Naive thymus-derived CD8-positive, alpha-beta T cell (primary cell): Measurements from ENCODE around the gene ARFGEF2. TPM values are rescaled to one million over a fixed set of nuclear protein-coding genes. Genes with fewer than 3 reads are reported as not detected.
A peak's percentile ranks its signal among the peaks of the same experiment; 100 is the strongest.

Source experiments
- ATAC-seq, 2 donors: fragments of 150-1000 bp; cut with Tn5 transposase in 1 of 2; sonication (Bioruptor Pico), chemical (Tn5 transposase) in 1 of 2; 1 replicate in 1 of 2; 2 replicates in 1 of 2; pipeline ENCODE4 v1.10.0; 2021; ENCODE audit warnings: mild to moderate bottlenecking in 2 of 2, moderate library complexity in 2 of 2
- POLR2A ChIA-PET: fragments of 350-600 bp; sonication (Branson Sonifier 250); formaldehyde crosslinking; loops from one replicate; lab custom pipeline; 2021; ENCODE audit warnings: antibody characterized with exemption; lab: Charles Lee
- DNase-seq, 10 donors: peaks; one replicate each; pipeline versions ENCODE4 v3.0.0 to v3.0.0-alpha.2; 2020 to 2022
- H3K27ac Mint-ChIP-seq, 10 donors: one replicate each; pipeline ENCODE4 v1.8.0; 2020 to 2022; ENCODE audit warnings: mild to moderate bottlenecking in 10 of 10, mixed read lengths in 10 of 10, moderate library complexity in 4 of 10, inconsistent platforms in 1 of 10
- H3K27me3 Mint-ChIP-seq, 5 donors: one replicate each; pipeline ENCODE4 v1.8.0; 2021 to 2022; ENCODE audit warnings: mixed read lengths in 5 of 5
- H3K36me3 Mint-ChIP-seq, 3 donors: one replicate each; pipeline ENCODE4 v1.8.0; 2020 to 2022; ENCODE audit warnings: mixed read lengths in 3 of 3, mild to moderate bottlenecking in 2 of 3, inconsistent platforms in 1 of 3
- H3K4me1 Mint-ChIP-seq, 4 donors: one replicate each; pipeline ENCODE4 v1.8.0; 2021 to 2022; ENCODE audit warnings: mixed read lengths in 4 of 4
- H3K4me3 Mint-ChIP-seq, 10 donors: one replicate each; pipeline ENCODE4 v1.8.0; 2020 to 2022; ENCODE audit warnings: mild to moderate bottlenecking in 10 of 10, mixed read lengths in 10 of 10, moderate library complexity in 6 of 10, inconsistent platforms in 1 of 10
- H3K9me3 Mint-ChIP-seq, 9 donors: one replicate each; pipeline ENCODE4 v1.8.0; 2020 to 2022; ENCODE audit warnings: mixed read lengths in 9 of 9, mild to moderate bottlenecking in 3 of 9, inconsistent platforms in 1 of 9, moderate library complexity in 1 of 9
- polyA plus RNA-seq, 3 donors: library from polyadenylated mRNA; unstranded; fragments of 300-500 nt; fragmentation: Illumina TruSeq; gene quantifications; one replicate each; pipeline ENCODE4 v1.2.3, GENCODE V29; 2021
- total RNA-seq, 8 experiments: library from RNA in 2 of 8; stranded (reverse) in 2 of 8; gene quantifications; one replicate each; pipeline ENCODE4 v1.2.3 and lab custom pipeline; 2021 to 2026

The ARFGEF2 gene
- total and polyA plus RNA-seq, 5 experiments from 2014 or later, result 9.4 to 37.0 (median 12.5) TPM

- ATAC-seq, result no peak
- H3K27ac Mint-ChIP-seq, result no peak overlapping the region
- peaks cover 0 to 8% (median 3%) of the 10 kb centered on the region in 4 donors for H3K4me1 Mint-ChIP-seq
- H3K36me3 Mint-ChIP-seq, result peaks cover 0 to 75% (median 8%) of the 10 kb centered on the region in 3 donors
- no peak overlapping the region for H3K4me3 Mint-ChIP-seq
- H3K9me3 Mint-ChIP-seq, result no peaks in the 10 kb centered on the region
- no peaks in the 10 kb centered on the region for H3K27me3 Mint-ChIP-seq
- DNase-seq, result no peak
- POLR2A ChIA-PET, result interaction anchor here (1.3 kb wide), 1 partner anchor 26 kb away, joined by 4 read pairs; no protein-coding TSS in a partner anchor
Measured at GRCh38 chr20:48948612-48949011, 27.1 kb downstream of the ARFGEF2 start.

- DNase-seq (no peak), ATAC-seq (no peak)
- Mint-ChIP-seq H3K36me3 (peaks cover 0 to 77% (median 16%) of the 10 kb centered on the region in 3 donors), H3K9me3 (no peaks in the 10 kb centered on the region), H3K4me1 (peaks cover 0 to 6% (median 2%) of the 10 kb centered on the region in 4 donors), H3K4me3 (no peak overlapping the region), H3K27me3 (no peaks in the 10 kb centered on the region), H3K27ac (peak overlapping the region in 1 of 10 donors; percentile 67)
- POLR2A ChIA-PET, result interaction anchor here (1.3 kb wide), 1 partner anchor 27 kb away, joined by 4 read pairs; no protein-coding TSS in a partner anchor
Measured at GRCh38 chr20:48949304-48950170, 28.0 kb downstream of the ARFGEF2 start.

DNA sequence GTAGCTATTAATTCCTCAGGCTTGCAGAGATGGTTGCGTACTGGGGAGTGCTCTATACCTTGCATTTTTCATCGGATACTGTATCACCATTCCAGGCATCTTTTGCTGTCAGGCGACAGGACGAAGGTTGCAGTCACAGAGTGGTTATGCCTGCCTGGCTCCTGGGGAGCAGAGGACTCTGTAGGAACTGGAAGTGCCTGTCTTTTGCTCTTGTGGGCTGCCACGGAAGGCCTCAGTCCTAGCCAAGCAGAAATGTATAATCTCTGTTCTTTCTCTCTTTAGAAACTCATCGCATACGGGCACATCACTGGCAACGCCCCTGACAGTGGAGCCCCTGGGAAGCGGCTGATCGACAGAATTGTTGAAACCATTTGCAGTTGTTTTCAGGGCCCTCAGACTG, 29.5 kb downstream of the ARFGEF2 start:
- Mint-ChIP-seq H3K27me3 (no peaks in the 10 kb centered on the region), H3K9me3 (no peaks in the 10 kb centered on the region)

DNA sequence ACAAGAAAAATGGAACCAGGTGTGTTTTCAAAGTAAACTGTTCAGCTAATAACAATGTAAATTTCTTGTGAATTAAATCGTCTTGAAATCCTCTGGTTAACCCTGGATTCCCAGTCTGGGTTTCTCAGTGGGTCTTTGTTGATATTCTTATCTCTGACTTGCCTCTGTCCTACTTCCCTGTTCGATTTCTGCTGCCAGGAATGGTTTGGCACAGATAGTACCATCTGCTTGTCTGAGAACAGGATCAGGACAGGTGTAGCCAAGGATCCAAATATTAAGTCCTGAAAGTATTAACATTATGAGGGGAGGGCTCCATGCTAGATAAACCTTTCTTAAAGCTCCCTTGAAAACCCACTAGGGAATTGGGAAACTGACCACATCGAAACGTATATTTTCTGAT, 30.1 kb downstream of the ARFGEF2 start:
- Mint-ChIP-seq H3K27ac (no peak overlapping the region), H3K9me3 (no peaks in the 10 kb centered on the region), H3K4me1 (peaks cover 0 to 3% (median 0%) of the 10 kb centered on the region in 4 donors), H3K4me3 (no peak overlapping the region), H3K27me3 (no peaks in the 10 kb centered on the region), H3K36me3 (peaks cover 0 to 80% (median 19%) of the 10 kb centered on the region in 3 donors)
- ATAC-seq (no peak), DNase-seq (no peak)
- POLR2A ChIA-PET, result interaction anchor here (0.7 kb wide), 1 partner anchor 1594 kb away, joined by 6 read pairs; no protein-coding TSS in a partner anchor

More for the DNA sequence above, 29.5 kb downstream of the ARFGEF2 start:
- no peak overlapping the region for H3K4me3 Mint-ChIP-seq
- H3K27ac Mint-ChIP-seq, result no peak overlapping the region
- H3K36me3 Mint-ChIP-seq, result peaks cover 0 to 77% (median 19%) of the 10 kb centered on the region in 3 donors
- peaks cover 0 to 3% (median 0%) of the 10 kb centered on the region in 4 donors for H3K4me1 Mint-ChIP-seq
- no peak for DNase-seq
- ATAC-seq, result no peak
- POLR2A ChIA-PET, result no interaction called here

DNA sequence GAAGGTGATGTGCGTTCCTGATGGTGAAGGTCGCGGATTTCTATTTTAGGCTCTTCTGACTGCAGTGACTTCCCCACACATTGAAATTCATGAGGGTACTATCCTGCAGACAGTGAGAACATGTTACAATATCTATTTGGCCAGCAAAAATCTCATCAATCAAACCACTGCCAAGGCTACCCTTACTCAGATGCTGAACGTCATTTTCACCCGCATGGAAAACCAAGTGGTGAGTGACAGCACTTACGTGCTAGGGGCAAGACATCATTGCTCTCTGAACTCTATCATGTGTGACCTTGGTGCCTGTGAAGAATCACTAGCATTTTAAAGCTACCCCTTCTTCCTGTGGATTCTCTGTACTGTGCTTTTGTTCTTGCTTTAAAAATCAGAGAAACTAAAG, 31.1 kb downstream of the ARFGEF2 start:
- H3K9me3 Mint-ChIP-seq, result no peaks in the 10 kb centered on the region
- peaks cover 0 to 3% (median 0%) of the 10 kb centered on the region in 4 donors for H3K4me1 Mint-ChIP-seq
- ATAC-seq (no peak), DNase-seq (no peak)
- peak overlapping the region in 1 of 10 donors; percentile 33 for H3K27ac Mint-ChIP-seq
- H3K4me3 Mint-ChIP-seq, result no peak overlapping the region
- H3K27me3 Mint-ChIP-seq, result no peaks in the 10 kb centered on the region
- H3K36me3 Mint-ChIP-seq, result peaks cover 0 to 90% (median 26%) of the 10 kb centered on the region in 3 donors
- POLR2A ChIA-PET, result no interaction called here

DNA sequence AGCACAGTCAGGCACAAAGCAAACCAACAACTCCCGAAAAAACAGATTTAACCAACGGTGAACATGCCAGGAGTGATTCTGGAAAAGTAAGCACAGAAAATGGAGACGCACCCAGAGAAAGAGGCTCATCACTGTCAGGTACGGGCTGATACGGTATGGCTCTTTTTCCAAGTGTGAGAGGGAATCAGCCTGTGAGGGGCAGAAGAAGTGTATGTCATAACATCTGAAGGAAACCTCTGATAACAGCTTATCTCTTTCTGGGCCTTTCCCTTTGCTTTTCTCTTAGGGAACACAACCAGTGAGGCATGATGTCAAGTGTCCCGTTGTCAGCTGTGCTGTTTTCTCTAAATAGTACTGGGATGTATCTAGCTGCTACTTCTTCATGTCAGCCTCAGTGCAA, 32.1 kb downstream of the ARFGEF2 start:
- no peaks in the 10 kb centered on the region for H3K4me1 Mint-ChIP-seq
- no peaks in the 10 kb centered on the region for H3K27me3 Mint-ChIP-seq
- no peak for DNase-seq
- H3K27ac Mint-ChIP-seq, result no peak overlapping the region
- no peak for ATAC-seq
- H3K9me3 Mint-ChIP-seq, result no peaks in the 10 kb centered on the region
- POLR2A ChIA-PET, result no interaction called here
- H3K4me3 Mint-ChIP-seq, result no peak overlapping the region
- H3K36me3 Mint-ChIP-seq, result peaks cover 0 to 90% (median 28%) of the 10 kb centered on the region in 3 donors

DNA sequence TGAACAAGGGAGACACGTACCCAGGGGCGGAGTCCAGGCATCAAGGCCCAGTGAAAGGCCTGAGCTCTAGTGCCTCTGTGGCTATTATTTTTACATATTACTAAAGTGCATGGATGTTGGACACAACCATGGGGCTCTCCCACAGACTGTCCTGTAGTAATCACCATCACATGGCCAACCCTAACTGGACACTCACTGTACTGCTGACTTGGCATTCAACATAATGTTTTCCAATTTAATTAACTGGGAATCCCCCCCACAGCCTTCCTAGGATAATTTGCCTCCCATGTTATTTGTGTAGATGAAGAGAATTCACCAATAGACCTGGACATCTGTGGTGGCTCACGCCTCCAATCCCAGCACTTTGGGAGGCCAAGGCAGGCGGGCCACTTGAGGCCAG, 34.5 kb downstream of the ARFGEF2 start:
- no peak overlapping the region for H3K4me3 Mint-ChIP-seq
- ATAC-seq, result no peak

DNA sequence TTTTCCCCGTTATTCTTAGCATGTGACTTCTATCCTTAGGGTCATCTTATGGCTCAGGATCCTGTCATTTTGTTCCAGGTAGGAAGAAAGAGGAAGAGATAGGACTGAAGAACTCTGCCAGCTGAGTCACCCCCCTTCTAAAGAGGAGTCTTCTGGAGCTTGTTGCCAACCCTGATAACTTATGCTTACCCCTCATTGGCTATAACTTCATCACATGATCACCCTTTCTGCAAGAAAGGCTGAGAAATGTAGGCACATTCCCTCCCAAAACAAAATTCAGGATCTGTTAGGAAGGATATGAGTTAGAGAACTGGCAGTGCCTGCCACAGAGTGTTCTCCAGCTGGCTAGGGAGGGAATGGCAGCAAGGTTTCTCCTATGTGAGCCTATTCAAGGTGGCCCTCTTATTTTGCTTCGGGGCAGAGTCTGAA, 35.6 kb downstream of the ARFGEF2 start:
- H3K4me3 Mint-ChIP-seq, result no peak overlapping the region
- no peak for DNase-seq
- H3K27ac Mint-ChIP-seq, result peak overlapping the region in 2 of 10 donors; percentile 28 to 51
- POLR2A ChIA-PET, result no interaction called here
- ATAC-seq, result no peak
- no peaks in the 10 kb centered on the region for H3K27me3 Mint-ChIP-seq
- peaks cover 0 to 76% (median 23%) of the 10 kb centered on the region in 3 donors for H3K36me3 Mint-ChIP-seq
- H3K4me1 Mint-ChIP-seq, result no peaks in the 10 kb centered on the region
- H3K9me3 Mint-ChIP-seq, result no peaks in the 10 kb centered on the region

More for the DNA sequence above, 34.5 kb downstream of the ARFGEF2 start:
- no peaks in the 10 kb centered on the region for H3K27me3 Mint-ChIP-seq
- no peak overlapping the region for H3K27ac Mint-ChIP-seq
- peaks cover 0 to 83% (median 25%) of the 10 kb centered on the region in 3 donors for H3K36me3 Mint-ChIP-seq
- no peaks in the 10 kb centered on the region for H3K4me1 Mint-ChIP-seq
- no peaks in the 10 kb centered on the region for H3K9me3 Mint-ChIP-seq
- DNase-seq, result no peak
- POLR2A ChIA-PET, result no interaction called here

DNA sequence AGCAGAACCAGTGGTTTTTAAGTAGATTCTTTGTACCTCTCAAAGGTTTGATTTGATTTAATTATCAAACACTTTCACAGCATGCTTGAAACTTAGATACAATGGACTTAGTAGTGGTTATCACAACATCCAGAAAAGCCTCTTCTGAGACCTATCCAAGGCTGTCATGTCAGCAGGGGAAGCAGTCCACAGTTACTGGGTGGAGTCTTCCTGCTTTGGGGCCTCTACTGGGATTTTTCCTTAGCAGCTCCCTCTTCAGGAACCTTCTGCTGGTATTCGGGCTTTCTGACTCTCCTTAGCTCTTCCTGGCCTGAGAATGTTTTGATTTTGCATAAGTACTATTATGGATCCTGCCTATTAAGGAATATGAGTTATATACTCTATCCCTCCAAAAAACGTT, 36.0 kb downstream of the ARFGEF2 start:
- POLR2A ChIA-PET, result no interaction called here
- peak overlapping the region in 1 of 10 donors; percentile 59 for H3K27ac Mint-ChIP-seq
- H3K36me3 Mint-ChIP-seq, result peaks cover 0 to 73% (median 23%) of the 10 kb centered on the region in 3 donors
- no peak overlapping the region for H3K4me3 Mint-ChIP-seq
- no peaks in the 10 kb centered on the region for H3K27me3 Mint-ChIP-seq
- DNase-seq (no peak), ATAC-seq (no peak)
- no peaks in the 10 kb centered on the region for H3K4me1 Mint-ChIP-seq
- no peaks in the 10 kb centered on the region for H3K9me3 Mint-ChIP-seq

DNA sequence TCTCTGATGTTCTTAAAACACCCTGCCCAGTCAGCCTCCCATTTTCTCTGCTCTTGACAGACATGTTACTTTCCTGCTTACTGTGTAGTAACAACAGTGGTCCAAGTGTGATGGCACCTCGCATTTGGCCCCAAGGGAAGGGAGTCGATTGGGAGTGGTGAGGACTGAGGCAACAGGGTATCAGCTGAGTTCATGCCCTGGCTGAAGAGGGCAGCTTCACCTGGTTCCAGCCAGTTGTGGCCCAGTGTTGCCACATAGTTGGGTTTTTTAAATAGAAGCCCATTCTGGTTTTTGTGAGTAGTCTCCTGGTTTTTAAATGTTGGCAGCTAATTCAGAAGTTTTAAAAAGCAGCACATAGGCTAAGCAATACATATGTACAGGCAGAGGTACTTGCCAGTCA, 37.2 kb downstream of the ARFGEF2 start:
- POLR2A ChIA-PET, result no interaction called here
- Mint-ChIP-seq H3K9me3 (no peaks in the 10 kb centered on the region), H3K36me3 (peaks cover 2 to 73% (median 23%) of the 10 kb centered on the region in 3 donors), H3K27ac (no peak overlapping the region), H3K4me3 (no peak overlapping the region), H3K27me3 (no peaks in the 10 kb centered on the region), H3K4me1 (no peaks in the 10 kb centered on the region)
- DNase-seq (no peak), ATAC-seq (no peak)

DNA sequence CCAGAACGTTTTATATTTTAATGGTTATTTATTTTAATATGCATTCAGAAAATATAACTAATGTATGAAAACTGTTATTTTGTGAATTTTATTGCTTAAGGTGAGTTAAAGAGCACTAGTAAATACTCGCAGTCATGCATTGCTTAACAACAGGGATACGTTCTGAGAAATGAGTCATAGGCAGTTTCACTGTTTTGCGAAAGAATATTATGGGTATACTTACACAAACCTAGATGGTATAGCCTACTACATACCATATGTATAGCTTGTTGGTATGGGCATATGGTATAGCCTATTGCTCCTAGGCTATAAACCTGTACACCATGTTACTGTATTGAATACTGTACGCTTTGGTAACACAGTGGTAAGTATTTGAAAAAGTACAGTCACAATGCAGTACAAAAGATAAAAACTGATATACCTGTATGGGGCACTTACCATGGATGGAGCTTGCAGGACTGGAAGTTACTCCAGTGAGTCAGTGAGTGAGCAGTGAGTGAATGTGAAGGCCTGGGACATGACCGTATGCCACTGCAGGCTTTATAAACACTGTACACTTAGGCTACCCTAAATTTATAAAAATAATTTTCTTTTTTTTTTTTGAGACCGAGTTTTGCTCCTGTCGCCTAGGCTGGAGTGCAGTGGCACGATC, 38.5 kb downstream of the ARFGEF2 start:
- H3K27ac Mint-ChIP-seq, result no peak overlapping the region
- DNase-seq, result no peak
- no peak overlapping the region for H3K4me3 Mint-ChIP-seq
- no peaks in the 10 kb centered on the region for H3K9me3 Mint-ChIP-seq
- H3K36me3 Mint-ChIP-seq, result peaks cover 4 to 73% (median 14%) of the 10 kb centered on the region in 3 donors
- POLR2A ChIA-PET, result no interaction called here
- no peak for ATAC-seq
- H3K4me1 Mint-ChIP-seq, result no peaks in the 10 kb centered on the region
- H3K27me3 Mint-ChIP-seq, result no peaks in the 10 kb centered on the region

- H3K9me3 Mint-ChIP-seq, result no peaks in the 10 kb centered on the region
- H3K4me1 Mint-ChIP-seq, result no peaks in the 10 kb centered on the region
- ATAC-seq (no peak), DNase-seq (no peak)
- no peak overlapping the region for H3K27ac Mint-ChIP-seq
- H3K27me3 Mint-ChIP-seq, result no peaks in the 10 kb centered on the region
- H3K36me3 Mint-ChIP-seq, result peaks cover 4 to 72% (median 9%) of the 10 kb centered on the region in 3 donors
- POLR2A ChIA-PET, result no interaction called here
- no peak overlapping the region for H3K4me3 Mint-ChIP-seq
Measured at GRCh38 chr20:48962421-48962820, 40.9 kb downstream of the ARFGEF2 start.
